NCI-H1694 treated with DMSO at 0.1 percent for 48 hours (cell line): ENCODE data around the gene KDM4F.

ENCODE experiments used
- DNase-seq: peaks from one replicate; lab custom pipeline; 2025; lab: John Stamatoyannopoulos, UW

Gene KDM4F

DNA sequence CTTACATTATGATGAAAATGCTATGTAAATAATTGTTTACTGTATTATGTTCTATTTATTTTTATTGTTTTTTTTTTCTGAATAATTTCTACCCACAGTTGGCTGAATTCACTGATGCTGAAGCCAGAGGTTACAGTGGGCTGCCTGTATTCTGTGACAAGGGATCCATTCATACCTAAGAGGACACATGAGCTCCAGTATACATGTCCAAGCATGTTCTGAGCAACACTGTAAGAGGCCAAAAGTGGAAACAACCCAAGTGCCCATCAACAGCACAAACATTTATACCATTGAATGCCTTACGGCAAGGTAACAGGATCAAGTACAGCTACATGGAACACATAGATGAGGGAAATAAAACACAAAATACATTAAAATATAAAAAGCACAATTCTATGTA lies 16.1 kb downstream of the KDM4F start:
- DNase-seq, result no peak

DNA sequence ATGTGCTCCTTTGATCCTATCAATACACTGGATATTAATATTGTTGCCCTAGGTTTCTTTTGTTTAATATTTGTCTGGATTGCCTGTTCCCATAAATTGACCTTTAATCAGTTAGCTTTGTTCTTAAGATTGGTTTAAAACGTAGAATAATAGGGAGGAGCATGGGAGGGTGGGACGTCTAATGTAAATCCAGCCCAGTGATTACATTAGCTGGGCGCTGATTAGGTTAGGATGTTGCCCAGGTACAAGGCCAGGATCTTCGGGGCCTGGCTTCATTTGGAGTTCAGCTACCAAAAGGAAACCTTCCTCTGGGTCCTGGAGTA lies 17.5 kb downstream of the KDM4F start, which contains the start of gene SRSF8:
SRSF8 (plus strand) TSS at position 204 of the 323 bp plus-strand sequence. CDS start 308 bp downstream, outside the sequence.
- DNase-seq, result no peak

DNA sequence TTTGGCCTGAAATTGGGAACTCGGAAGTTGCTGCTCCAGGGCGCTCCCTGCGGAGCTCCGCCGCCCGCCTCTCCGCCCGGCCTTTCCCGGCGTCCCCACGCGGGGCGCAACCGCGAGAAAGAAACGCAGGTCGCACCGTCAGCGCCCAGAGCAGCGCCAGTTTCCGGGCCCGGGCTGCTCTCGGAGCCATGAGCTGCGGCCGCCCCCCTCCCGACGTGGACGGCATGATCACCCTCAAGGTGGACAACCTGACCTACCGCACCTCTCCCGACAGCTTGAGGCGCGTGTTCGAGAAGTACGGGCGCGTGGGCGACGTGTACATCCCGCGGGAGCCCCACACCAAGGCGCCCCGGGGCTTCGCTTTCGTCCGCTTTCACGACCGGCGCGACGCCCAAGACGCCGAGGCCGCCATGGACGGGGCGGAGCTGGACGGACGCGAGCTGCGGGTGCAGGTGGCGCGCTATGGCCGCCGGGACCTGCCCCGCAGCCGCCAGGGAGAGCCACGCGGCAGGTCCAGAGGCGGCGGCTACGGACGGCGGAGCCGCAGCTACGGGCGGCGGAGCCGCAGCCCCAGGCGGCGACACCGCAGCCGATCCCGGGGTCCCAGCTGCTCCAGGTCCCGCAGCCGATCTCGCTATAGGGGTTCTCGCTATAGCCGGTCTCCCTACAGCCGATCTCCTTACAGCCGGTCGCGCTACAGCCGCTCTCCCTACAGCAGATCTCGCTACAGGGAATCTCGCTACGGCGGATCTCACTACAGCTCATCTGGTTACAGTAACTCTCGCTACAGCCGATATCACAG lies 18.0 kb downstream of the KDM4F start:
- DNase-seq, result peak; percentile 32

GRCh38 chr11:95067841-95068219 lies 18.6 kb downstream of the KDM4F start:
- no peak for DNase-seq

- peak; percentile 42 for DNase-seq
Observed at GRCh38 chr11:95068549-95068948, 19.3 kb downstream of the KDM4F start.

DNA sequence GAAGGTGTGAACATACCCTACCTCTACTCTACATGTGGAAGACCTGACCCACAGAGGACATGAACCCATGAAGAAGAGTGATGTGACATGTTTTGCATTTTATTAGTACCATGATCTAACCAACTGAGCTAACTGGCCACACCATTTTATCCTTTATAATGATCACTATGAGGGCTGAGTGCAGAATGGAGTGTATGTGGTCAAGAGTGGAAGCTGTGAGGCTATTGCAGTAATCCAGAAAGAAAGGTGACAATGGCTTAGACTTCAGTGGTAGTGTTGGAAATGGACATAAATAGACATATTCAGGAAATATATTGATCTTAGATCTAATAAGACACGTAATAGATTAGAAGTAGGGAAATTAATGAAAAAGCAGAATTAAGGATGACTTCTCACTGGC lies 21.2 kb downstream of the KDM4F start:
- peak; percentile 34 for DNase-seq

DNA sequence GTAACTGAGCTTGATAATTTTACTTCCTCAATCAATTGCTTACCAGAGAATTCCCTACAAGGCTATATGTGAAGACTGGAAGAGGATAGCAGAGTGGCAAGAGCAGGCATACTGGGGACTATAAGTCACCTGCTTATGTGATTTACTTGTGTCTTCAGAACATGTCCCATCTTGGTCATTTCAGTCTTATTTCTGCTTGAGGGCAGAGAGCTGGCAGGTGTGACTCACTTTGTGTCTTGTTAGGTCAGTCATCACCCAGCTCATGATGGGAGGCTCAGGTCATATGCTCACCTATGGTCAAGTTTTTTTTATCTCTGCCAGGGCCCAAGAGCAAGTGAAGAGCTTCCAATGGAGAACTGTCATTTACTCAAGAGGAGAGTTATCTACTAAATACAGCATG lies 23.7 kb downstream of the KDM4F start:
- DNase-seq, result no peak

- DNase-seq, result no peak
Observed at GRCh38 chr11:95074792-95075563, 25.8 kb downstream of the KDM4F start.

- DNase-seq, result no peak
Observed at GRCh38 chr11:95076416-95076815, 27.2 kb downstream of the KDM4F start.

DNA sequence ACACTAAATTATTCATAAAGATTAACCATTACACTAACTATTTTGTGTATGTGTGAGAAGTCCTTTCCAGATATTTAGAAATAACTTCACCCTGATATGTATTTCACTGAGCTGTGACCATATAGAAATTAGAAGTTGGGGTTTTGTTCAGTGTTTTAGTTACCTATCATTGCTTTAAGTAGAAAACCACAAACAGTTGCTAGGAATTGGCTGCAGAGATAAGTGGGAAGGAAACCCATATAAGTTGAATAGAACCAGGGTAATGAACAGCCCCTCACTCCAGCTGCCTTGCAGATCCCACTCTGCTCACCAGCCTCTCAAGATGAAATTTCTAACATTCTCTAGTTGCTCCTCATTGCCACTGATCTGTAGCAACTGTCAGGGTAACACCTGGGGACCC lies 27.8 kb downstream of the KDM4F start:
- no peak for DNase-seq

DNA sequence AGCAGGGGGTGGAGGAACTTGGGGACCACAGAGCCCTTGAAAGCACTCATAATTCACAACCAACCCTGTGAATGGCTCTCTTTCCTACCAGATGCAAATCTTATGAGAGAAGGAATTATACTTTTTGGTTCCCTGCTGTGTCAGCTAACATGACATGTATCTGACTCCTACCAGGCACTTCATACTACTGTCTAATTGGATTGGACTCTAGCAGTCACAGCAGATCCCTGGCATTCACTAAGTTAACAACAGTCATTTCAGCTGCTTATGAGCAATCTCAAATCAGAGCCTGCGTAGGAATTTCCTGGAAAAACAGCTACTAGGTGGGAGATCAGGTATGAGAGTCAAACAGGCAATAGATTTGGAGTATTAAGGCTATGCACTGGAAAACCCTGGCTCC lies 29.3 kb downstream of the KDM4F start:
- DNase-seq, result no peak

DNA sequence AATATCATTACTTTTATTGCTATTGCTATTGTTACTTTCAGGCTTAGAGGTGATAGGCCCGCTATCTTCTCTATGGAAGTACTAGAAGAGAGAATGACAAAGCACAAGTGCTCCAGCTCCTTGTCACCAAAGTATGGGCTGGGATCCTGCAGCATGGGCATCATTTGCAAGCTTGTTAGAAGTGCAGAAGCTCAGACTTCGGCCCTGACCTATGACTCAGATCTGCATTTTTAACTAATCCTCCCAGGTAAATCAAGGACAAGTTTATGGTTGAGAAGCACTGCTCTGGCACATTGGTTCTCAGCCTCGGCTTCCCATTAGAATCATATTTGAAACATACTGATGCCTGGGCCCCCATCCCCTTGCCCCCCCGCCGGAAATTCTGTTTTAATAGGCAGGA lies 31.8 kb downstream of the KDM4F start:
- no peak for DNase-seq

GRCh38 chr11:95081412-95081811 lies 32.2 kb downstream of the KDM4F start:
- no peak for DNase-seq

DNA sequence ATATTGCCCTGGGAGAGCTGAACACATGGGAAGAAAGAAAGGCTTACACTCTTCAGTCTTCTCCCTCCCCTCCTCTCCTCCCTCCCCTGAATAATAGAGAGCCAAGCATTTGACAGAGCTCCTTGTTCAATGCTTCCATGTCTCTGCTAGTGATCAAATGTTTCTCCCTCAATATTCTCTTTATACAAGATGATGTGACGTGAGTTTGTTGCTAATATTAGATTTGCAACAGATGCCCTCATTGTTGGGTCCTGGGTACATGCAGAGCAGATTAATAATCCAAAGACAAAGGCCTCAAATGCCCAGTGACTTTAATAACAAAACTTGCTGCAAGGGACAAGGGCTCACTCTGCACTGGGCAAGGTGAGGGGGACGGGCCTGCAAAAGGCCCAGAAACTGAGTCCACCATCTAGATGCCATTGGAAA lies 33.4 kb downstream of the KDM4F start:
- DNase-seq, result no peak

- DNase-seq, result no peak
Observed at GRCh38 chr11:95084509-95084908, 35.3 kb downstream of the KDM4F start.

DNA sequence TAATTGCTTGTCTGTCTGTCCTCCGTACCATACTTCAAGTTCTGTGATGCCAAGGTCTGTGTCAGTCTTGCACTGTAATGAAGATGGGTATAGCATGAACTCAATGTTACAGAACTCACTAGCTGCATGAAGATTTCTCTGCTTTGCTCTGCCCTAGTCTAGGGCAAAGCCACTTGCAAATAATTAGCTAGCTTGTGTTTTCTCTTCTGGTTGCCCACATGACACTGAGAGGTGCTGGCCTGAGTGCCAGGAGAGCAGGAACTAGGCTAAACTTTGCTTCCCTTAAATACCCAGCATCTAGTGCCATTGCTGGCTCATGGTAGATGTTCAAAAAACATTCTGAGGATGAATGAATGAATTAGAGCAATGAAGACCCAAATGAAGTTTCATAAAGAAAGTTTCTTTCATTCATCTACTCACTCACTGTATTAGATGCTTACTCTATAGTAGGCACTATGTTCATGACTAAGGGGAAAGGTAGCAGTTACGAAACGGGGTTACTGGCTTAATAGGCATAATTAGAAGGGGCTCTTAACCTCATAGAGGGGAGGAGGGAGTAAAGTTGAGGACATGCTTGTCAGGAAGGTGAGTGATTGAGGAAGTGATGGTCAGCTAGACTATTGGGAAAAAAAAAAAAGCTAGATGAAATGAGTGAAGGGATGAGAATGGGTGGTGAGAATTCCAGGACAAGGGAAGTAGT lies 36.0 kb downstream of the KDM4F start:
- DNase-seq, result no peak

GRCh38 chr11:95086151-95086550 lies 36.9 kb downstream of the KDM4F start:
- no peak for DNase-seq

DNA sequence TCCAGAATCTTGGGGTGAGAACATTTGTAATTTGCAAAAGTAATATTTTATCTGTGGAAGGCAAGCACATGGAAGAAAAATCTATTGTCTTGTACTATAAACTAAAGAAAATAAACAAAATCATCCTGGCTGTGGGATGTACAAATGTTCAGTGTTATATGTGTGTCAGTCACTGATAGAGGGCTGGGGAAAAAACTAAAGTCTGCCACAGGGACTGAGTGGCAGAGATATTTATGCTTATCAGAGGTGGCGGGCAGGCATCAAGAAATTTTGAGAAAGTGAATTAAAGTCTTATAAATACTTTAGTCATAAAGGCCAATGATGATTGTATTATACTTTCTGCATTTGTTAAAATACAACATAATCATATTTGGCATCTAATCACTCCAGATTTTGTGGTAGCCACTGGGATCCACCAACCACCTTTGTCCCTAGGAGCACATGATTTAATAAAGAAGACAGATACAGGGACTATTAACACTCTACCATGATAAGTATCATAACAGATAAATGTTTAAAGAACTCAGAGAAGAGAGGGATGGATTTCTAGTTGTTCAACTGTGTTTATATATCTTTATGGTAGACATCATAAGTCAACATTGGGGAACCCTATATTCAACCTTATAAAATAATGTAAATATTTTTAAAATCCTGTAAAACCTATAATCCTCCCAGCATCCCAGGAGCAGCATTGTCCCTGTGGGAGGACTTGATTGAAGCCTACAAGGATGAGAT lies 37.8 kb downstream of the KDM4F start:
- DNase-seq, result no peak

DNA sequence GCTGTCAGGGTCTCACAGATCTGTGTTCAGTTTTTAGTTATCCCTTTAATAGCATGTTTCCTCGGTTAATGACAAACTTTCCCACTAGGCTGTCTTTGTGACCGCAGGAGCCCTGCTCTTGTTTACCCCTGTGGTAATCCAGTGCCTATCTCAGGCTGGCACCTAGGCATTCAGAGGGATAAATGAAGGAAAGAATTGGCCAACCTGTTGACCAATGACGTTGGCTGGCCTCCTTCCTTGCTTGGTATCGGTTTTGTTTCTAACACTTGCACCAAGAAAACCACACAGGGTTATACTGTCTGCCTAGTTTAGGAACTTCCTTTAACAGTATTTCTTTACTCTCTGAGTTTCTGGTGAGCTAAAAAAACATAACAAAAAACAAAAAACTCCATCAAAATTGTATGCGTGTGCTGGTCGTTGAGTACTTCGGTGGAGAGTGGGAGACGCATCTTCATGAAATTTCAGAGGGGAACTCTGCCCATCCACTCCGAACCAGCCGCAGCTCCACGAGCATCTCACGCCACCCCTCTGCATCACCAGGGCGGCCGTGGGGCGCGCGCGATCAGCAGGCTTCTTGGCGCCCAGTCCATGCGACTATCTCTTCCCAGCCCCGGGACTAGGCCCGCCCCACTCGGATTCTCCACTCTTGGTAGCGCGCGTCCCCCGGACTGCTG lies 39.9 kb downstream of the KDM4F start:
- DNase-seq, result no peak

- DNase-seq, result no peak
Observed at GRCh38 chr11:95089620-95090542, 40.7 kb downstream of the KDM4F start, which contains the start of gene ENDOD1. Gene ENDOD1 (plus strand): TSS chr11:95089846. CDS start chr11:95089928, 82 bp downstream.
